Muscle layer of duodenum (tissue), 2 donors: ENCODE data around the gene DDX41.

Source experiments
- H3K27ac ChIP-seq: one replicate; pipeline ENCODE4 v1.7.0; 2013; ENCODE audit warnings: mild to moderate bottlenecking, low read length
- H3K27me3 ChIP-seq: one replicate; pipeline ENCODE4 v1.7.0; 2013; ENCODE audit warnings: low read depth, mild to moderate bottlenecking, control low read depth, low read length
- H3K36me3 ChIP-seq, 2 donors: one replicate each; pipeline ENCODE4 v1.7.0; 2013; ENCODE audit warnings: low read length in 2 of 2, control low read depth in 1 of 2, mild to moderate bottlenecking in 1 of 2; ENCODE audit not compliant: insufficient read depth in 2 of 2, control insufficient read depth in 1 of 2
- H3K4me1 ChIP-seq, 2 donors: one replicate each; pipeline ENCODE4 v1.7.0; 2013; ENCODE audit warnings: low read length in 2 of 2, mild to moderate bottlenecking in 2 of 2, control low read depth in 1 of 2, moderate library complexity in 1 of 2; ENCODE audit not compliant: insufficient read depth in 2 of 2, control insufficient read depth in 1 of 2
- H3K4me3 ChIP-seq, 2 donors: one replicate each; pipeline ENCODE4 v1.7.0; 2013; ENCODE audit warnings: low read length in 2 of 2, low read depth in 1 of 2, mild to moderate bottlenecking in 1 of 2
- H3K9me3 ChIP-seq, 2 donors: one replicate each; pipeline ENCODE4 v1.7.0; 2013; ENCODE audit warnings: low read length in 2 of 2, control low read depth in 1 of 2, mild to moderate bottlenecking in 1 of 2; ENCODE audit not compliant: control insufficient read depth in 1 of 2
- donor health status: healthy.

DDX41 gene

GRCh38 chr5:177495243-177496060, 21.3 kb downstream of the DDX41 start:
- H3K27me3 ChIP-seq: no peaks in the 10 kb centered on the region
- H3K27ac ChIP-seq: peak overlapping the region; percentile 90
- peak overlapping the region; percentile 62 to 88 for H3K4me3 ChIP-seq
- H3K36me3 ChIP-seq: peaks cover 4 to 38% of the 10 kb centered on the region in 2 donors
- H3K4me1 ChIP-seq: peaks cover 19 to 69% of the 10 kb centered on the region in 2 donors
- no peaks in the 10 kb centered on the region for H3K9me3 ChIP-seq

- peak overlapping the region; percentile 21 to 88 for H3K4me3 ChIP-seq
- H3K36me3 ChIP-seq: peaks cover 8 to 46% of the 10 kb centered on the region in 2 donors
Measured at GRCh38 chr5:177494346-177495195, 22.2 kb downstream of the DDX41 start.

GRCh38 chr5:177493795-177494345, 22.9 kb downstream of the DDX41 start:
- peaks cover 19 to 83% of the 10 kb centered on the region in 2 donors for H3K4me1 ChIP-seq
- H3K27ac ChIP-seq: peak overlapping the region; percentile 90
- peak overlapping the region; percentile 4 to 88 for H3K4me3 ChIP-seq
- H3K9me3 ChIP-seq: no peaks in the 10 kb centered on the region
- H3K36me3 ChIP-seq: peaks cover 10 to 53% of the 10 kb centered on the region in 2 donors
- no peaks in the 10 kb centered on the region for H3K27me3 ChIP-seq

More at GRCh38 chr5:177494346-177495195, 22.2 kb downstream of the DDX41 start:
- Histone ChIP-seq H3K27ac (peak overlapping the region; percentile 90), H3K9me3 (no peaks in the 10 kb centered on the region), H3K4me1 (peaks cover 19 to 76% of the 10 kb centered on the region in 2 donors), H3K27me3 (no peaks in the 10 kb centered on the region)

GRCh38 chr5:177492841-177493240, 23.9 kb downstream of the DDX41 start:
- Histone ChIP-seq H3K27ac (peak overlapping the region; percentile 90), H3K36me3 (peaks cover 12 to 63% of the 10 kb centered on the region in 2 donors), H3K4me1 (peaks cover 19 to 85% of the 10 kb centered on the region in 2 donors), H3K4me3 (peak overlapping the region; percentile 4 to 88), H3K9me3 (no peaks in the 10 kb centered on the region), H3K27me3 (no peaks in the 10 kb centered on the region)

GRCh38 chr5:177491983-177492746, 24.6 kb downstream of the DDX41 start:
- no peak overlapping the region for H3K27ac ChIP-seq
- peak overlapping the region in 1 of 2 donors; percentile 32 for H3K4me3 ChIP-seq

GRCh38 chr5:177491429-177491945, 25.3 kb downstream of the DDX41 start:
- H3K27ac ChIP-seq: no peak overlapping the region
- H3K27me3 ChIP-seq: no peaks in the 10 kb centered on the region
- H3K9me3 ChIP-seq: no peaks in the 10 kb centered on the region
- H3K4me3 ChIP-seq: no peak overlapping the region
- H3K4me1 ChIP-seq: peaks cover 19 to 83% of the 10 kb centered on the region in 2 donors
- H3K36me3 ChIP-seq: peaks cover 18 to 72% of the 10 kb centered on the region in 2 donors

More at GRCh38 chr5:177491983-177492746, 24.6 kb downstream of the DDX41 start:
- H3K9me3 ChIP-seq: no peaks in the 10 kb centered on the region
- peaks cover 19 to 84% of the 10 kb centered on the region in 2 donors for H3K4me1 ChIP-seq
- H3K36me3 ChIP-seq: peaks cover 17 to 69% of the 10 kb centered on the region in 2 donors
- no peaks in the 10 kb centered on the region for H3K27me3 ChIP-seq

GRCh38 chr5:177490992-177491391, 25.8 kb downstream of the DDX41 start:
- Histone ChIP-seq H3K4me1 (peaks cover 19 to 83% of the 10 kb centered on the region in 2 donors), H3K4me3 (no peak overlapping the region), H3K36me3 (peaks cover 23 to 76% of the 10 kb centered on the region in 2 donors), H3K27ac (no peak overlapping the region), H3K9me3 (no peaks in the 10 kb centered on the region), H3K27me3 (no peaks in the 10 kb centered on the region)

GRCh38 chr5:177490311-177490991, 26.3 kb downstream of the DDX41 start:
- H3K9me3 ChIP-seq: no peaks in the 10 kb centered on the region
- peaks cover 19 to 81% of the 10 kb centered on the region in 2 donors for H3K4me1 ChIP-seq
- peak overlapping the region in 1 of 2 donors; percentile 19 for H3K4me3 ChIP-seq
- H3K36me3 ChIP-seq: peaks cover 23 to 80% of the 10 kb centered on the region in 2 donors
- no peaks in the 10 kb centered on the region for H3K27me3 ChIP-seq
- no peak overlapping the region for H3K27ac ChIP-seq

- Histone ChIP-seq H3K36me3 (peaks cover 28 to 75% of the 10 kb centered on the region in 2 donors), H3K4me3 (peak overlapping the region in 1 of 2 donors; percentile 19), H3K9me3 (no peaks in the 10 kb centered on the region), H3K27ac (no peak overlapping the region), H3K27me3 (no peaks in the 10 kb centered on the region), H3K4me1 (peaks cover 21 to 81% of the 10 kb centered on the region in 2 donors)
Measured at GRCh38 chr5:177489119-177489716, 27.5 kb downstream of the DDX41 start.
